Measurements from ENCODE around the gene RAET1E.
"Not testable (repeated sequence)": the region's sequence is repeated elsewhere in the genome, so short reads cannot be mapped to it uniquely, and the experiment has no call there.

The RAET1E gene

GRCh38 chr6:149899486-149899885 lies 1.6 kb upstream of the RAET1E start:
- no peaks in the 10 kb centered on the region for H3K36me3 ChIP-seq (ENCODE audit: control insufficient read depth in 4 of 4, insufficient read depth in 4 of 4, low read length in 3 of 4)
- H3K4me1 ChIP-seq (ENCODE audit: control extremely low read depth in 1 of 4, control insufficient read depth in 4 of 4, insufficient read depth in 4 of 4, low read length in 3 of 4): peaks cover 0 to 24% (median 20%) of the 10 kb centered on the region in 4 experiments
- H3K27ac ChIP-seq (ENCODE audit: insufficient read depth in 1 of 2, low read depth in 1 of 2, low read length in 2 of 2, poor library complexity in 1 of 2, severe bottlenecking in 2 of 2): no peak overlapping the region
- POLR2A ChIA-PET: no interaction called here
- 100% methylated on average over 5 of the region's 6 CpGs for WGBS (ENCODE audit: insufficient coverage)
- DNase-seq: no peak
- H3K4me3 ChIP-seq (ENCODE audit: control insufficient read depth in 1 of 7, extremely low read depth in 1 of 7, insufficient read depth in 4 of 7, low read depth in 2 of 7, low read length in 6 of 7): no peak overlapping the region
- no peaks in the 10 kb centered on the region for H3K9me3 ChIP-seq (ENCODE audit: control extremely low read depth in 1 of 5, control insufficient read depth in 4 of 5, insufficient read depth in 2 of 5, low read depth in 1 of 5, low read length in 4 of 5)
- H3K27me3 ChIP-seq (replicated peaks in 2 of 5; ENCODE audit: control insufficient read depth in 4 of 5, insufficient read depth in 5 of 5, low read length in 4 of 5): peaks cover 0 to 3% (median 0%) of the 10 kb centered on the region in 5 experiments
- CTCF ChIA-PET: no interaction called here

GRCh38 chr6:149898966-149899365 lies 1.1 kb upstream of the RAET1E start:
- H3K9me3 ChIP-seq (ENCODE audit: control extremely low read depth in 1 of 5, control insufficient read depth in 4 of 5, insufficient read depth in 2 of 5, low read depth in 1 of 5, low read length in 4 of 5): no peaks in the 10 kb centered on the region
- no peak overlapping the region for H3K27ac ChIP-seq (ENCODE audit: insufficient read depth in 1 of 2, low read depth in 1 of 2, low read length in 2 of 2, poor library complexity in 1 of 2, severe bottlenecking in 2 of 2)
- WGBS (ENCODE audit: insufficient coverage): 96% methylated on average over 6 of the region's 9 CpGs
- H3K4me3 ChIP-seq (ENCODE audit: control insufficient read depth in 1 of 7, extremely low read depth in 1 of 7, insufficient read depth in 4 of 7, low read depth in 2 of 7, low read length in 6 of 7): no peak overlapping the region
- ChIA-PET CTCF (interaction anchor here (2.3 kb wide), 1 partner anchor 59 kb away, joined by 8 read pairs; no protein-coding TSS in a partner anchor), POLR2A (no interaction called here)
- DNase-seq: no peak
- H3K4me1 ChIP-seq (ENCODE audit: control extremely low read depth in 1 of 4, control insufficient read depth in 4 of 4, insufficient read depth in 4 of 4, low read length in 3 of 4): peaks cover 0 to 24% (median 20%) of the 10 kb centered on the region in 4 experiments
- H3K36me3 ChIP-seq (ENCODE audit: control insufficient read depth in 4 of 4, insufficient read depth in 4 of 4, low read length in 3 of 4): no peaks in the 10 kb centered on the region
- peaks cover 0 to 3% (median 0%) of the 10 kb centered on the region in 5 experiments for H3K27me3 ChIP-seq (replicated peaks in 2 of 5; ENCODE audit: control insufficient read depth in 4 of 5, insufficient read depth in 5 of 5, low read length in 4 of 5)

DNA sequence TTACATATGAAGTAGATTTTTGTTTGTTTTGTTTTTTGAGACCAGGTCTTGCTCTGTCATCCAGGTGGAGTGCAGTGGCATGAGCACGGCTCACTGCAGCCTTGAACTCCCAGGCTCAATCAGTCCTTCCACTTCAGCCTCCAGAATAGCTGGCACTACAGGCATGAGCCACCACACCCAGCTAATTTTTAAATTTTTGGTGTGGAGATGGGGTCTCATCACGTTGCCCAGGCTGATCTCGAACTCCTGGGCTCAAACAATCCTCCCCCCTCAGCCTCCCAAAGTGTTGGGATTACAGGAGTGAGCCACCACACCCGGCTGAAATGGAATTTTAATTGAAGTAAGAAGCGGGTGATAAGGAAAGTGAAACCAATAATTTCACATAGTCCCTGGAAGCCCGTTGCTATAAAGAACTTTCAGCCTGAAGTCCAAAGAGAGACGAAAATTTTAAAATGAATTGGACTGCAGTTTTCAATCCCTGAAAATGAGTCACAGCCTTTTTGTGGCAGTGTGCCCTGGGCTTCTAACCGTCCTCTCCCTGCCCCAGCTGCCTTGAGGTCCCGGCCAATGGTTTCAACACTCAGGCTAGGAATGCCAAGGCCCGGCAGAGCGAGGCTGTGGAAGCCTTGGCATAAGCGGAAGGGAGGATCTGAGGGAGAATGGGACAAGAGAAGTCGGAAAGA lies 757 bp downstream of the RAET1E start:
- 96% methylated on average over 9 of the region's 13 CpGs for WGBS (ENCODE audit: insufficient coverage)
- peak in 2 of 3 donors; percentile 6 to 7 for DNase-seq
- CTCF ChIA-PET: interaction anchor here (1.1 to 2.3 kb wide), 3 partner anchors 32 to 63 kb away, joined by 3 to 8 read pairs (median 3); no protein-coding TSS in a partner anchor
- Histone ChIP-seq H3K27ac (ENCODE audit: insufficient read depth in 1 of 2, low read depth in 1 of 2, low read length in 2 of 2, poor library complexity in 1 of 2, severe bottlenecking in 2 of 2) (no peak overlapping the region), H3K9me3 (ENCODE audit: control extremely low read depth in 1 of 5, control insufficient read depth in 4 of 5, insufficient read depth in 2 of 5, low read depth in 1 of 5, low read length in 4 of 5) (no peaks in the 10 kb centered on the region), H3K27me3 (replicated peaks in 2 of 5; ENCODE audit: control insufficient read depth in 4 of 5, insufficient read depth in 5 of 5, low read length in 4 of 5) (peaks cover 0 to 3% (median 0%) of the 10 kb centered on the region in 5 experiments), H3K4me3 (ENCODE audit: control insufficient read depth in 1 of 7, extremely low read depth in 1 of 7, insufficient read depth in 4 of 7, low read depth in 2 of 7, low read length in 6 of 7) (no peak overlapping the region), H3K4me1 (ENCODE audit: control extremely low read depth in 1 of 4, control insufficient read depth in 4 of 4, insufficient read depth in 4 of 4, low read length in 3 of 4) (peaks cover 0 to 24% (median 20%) of the 10 kb centered on the region in 4 experiments), H3K36me3 (ENCODE audit: control insufficient read depth in 4 of 4, insufficient read depth in 4 of 4, low read length in 3 of 4) (no peaks in the 10 kb centered on the region)
- POLR2A ChIA-PET: no interaction called here

- Histone ChIP-seq H3K4me1 (ENCODE audit: control extremely low read depth in 1 of 4, control insufficient read depth in 4 of 4, insufficient read depth in 4 of 4, low read length in 3 of 4) (peaks cover 0 to 24% (median 20%) of the 10 kb centered on the region in 4 experiments), H3K27ac (ENCODE audit: insufficient read depth in 1 of 2, low read depth in 1 of 2, low read length in 2 of 2, poor library complexity in 1 of 2, severe bottlenecking in 2 of 2) (no peak overlapping the region), H3K27me3 (replicated peaks in 2 of 5; ENCODE audit: control insufficient read depth in 4 of 5, insufficient read depth in 5 of 5, low read length in 4 of 5) (peaks cover 0 to 3% (median 0%) of the 10 kb centered on the region in 5 experiments), H3K9me3 (ENCODE audit: control extremely low read depth in 1 of 5, control insufficient read depth in 4 of 5, insufficient read depth in 2 of 5, low read depth in 1 of 5, low read length in 4 of 5) (no peaks in the 10 kb centered on the region), H3K4me3 (ENCODE audit: control insufficient read depth in 1 of 7, extremely low read depth in 1 of 7, insufficient read depth in 4 of 7, low read depth in 2 of 7, low read length in 6 of 7) (no peak overlapping the region), H3K36me3 (ENCODE audit: control insufficient read depth in 4 of 4, insufficient read depth in 4 of 4, low read length in 3 of 4) (no peaks in the 10 kb centered on the region)
- ChIA-PET POLR2A (no interaction called here), CTCF (interaction anchor here (1.1 to 1.2 kb wide), 2 partner anchors 31 to 62 kb away, joined by 3 read pairs; no protein-coding TSS in a partner anchor)
- WGBS (ENCODE audit: insufficient coverage): 83% methylated on average over 1 of the region's 3 CpGs
- DNase-seq: peak; percentile 19 to 77 (median 61)
Measured at GRCh38 chr6:149896491-149896890, 1.4 kb downstream of the RAET1E start.

DNA sequence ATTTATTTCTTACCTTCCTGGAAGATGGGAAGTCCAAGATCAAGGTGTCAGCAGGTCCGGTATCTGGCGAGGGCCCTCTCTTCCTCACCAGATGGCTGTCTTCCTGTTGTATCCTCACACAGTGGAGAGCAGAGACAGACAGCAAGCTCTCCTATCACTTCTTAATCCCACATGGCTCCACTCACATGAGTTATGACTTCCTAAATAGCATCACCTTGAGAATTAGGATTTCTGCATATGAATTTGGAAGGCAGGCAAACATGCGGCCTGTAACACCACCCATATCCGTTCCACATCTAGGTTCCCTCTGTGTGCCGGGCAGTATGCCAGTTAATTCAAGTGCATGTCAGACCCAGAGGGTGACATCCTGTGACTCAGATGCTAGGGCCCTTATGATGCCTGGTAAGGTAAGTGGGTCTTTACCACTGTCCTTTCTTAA lies 2.1 kb downstream of the RAET1E start:
- Histone ChIP-seq H3K27me3 (replicated peaks in 2 of 5; ENCODE audit: control insufficient read depth in 4 of 5, insufficient read depth in 5 of 5, low read length in 4 of 5) (peaks cover 0 to 3% (median 0%) of the 10 kb centered on the region in 5 experiments), H3K9me3 (ENCODE audit: control extremely low read depth in 1 of 5, control insufficient read depth in 4 of 5, insufficient read depth in 2 of 5, low read depth in 1 of 5, low read length in 4 of 5) (no peaks in the 10 kb centered on the region), H3K4me1 (ENCODE audit: control extremely low read depth in 1 of 4, control insufficient read depth in 4 of 4, insufficient read depth in 4 of 4, low read length in 3 of 4) (peaks cover 0 to 24% (median 20%) of the 10 kb centered on the region in 4 experiments), H3K27ac (ENCODE audit: insufficient read depth in 1 of 2, low read depth in 1 of 2, low read length in 2 of 2, poor library complexity in 1 of 2, severe bottlenecking in 2 of 2) (no peak overlapping the region), H3K4me3 (ENCODE audit: control insufficient read depth in 1 of 7, extremely low read depth in 1 of 7, insufficient read depth in 4 of 7, low read depth in 2 of 7, low read length in 6 of 7) (no peak overlapping the region), H3K36me3 (ENCODE audit: control insufficient read depth in 4 of 4, insufficient read depth in 4 of 4, low read length in 3 of 4) (no peaks in the 10 kb centered on the region)
- WGBS (ENCODE audit: insufficient coverage): 17% methylated on average over 5 of the region's 5 CpGs
- ChIA-PET CTCF (interaction anchor here (1.2 kb wide), 1 partner anchor 62 kb away, joined by 3 read pairs; no protein-coding TSS in a partner anchor), POLR2A (no interaction called here)
- DNase-seq: peak; percentile 82 to 97 (median 96)

GRCh38 chr6:149895048-149895590 lies 2.8 kb downstream of the RAET1E start:
- Histone ChIP-seq H3K27me3 (replicated peaks in 2 of 5; ENCODE audit: control insufficient read depth in 4 of 5, insufficient read depth in 5 of 5, low read length in 4 of 5) (peaks cover 0 to 2% (median 0%) of the 10 kb centered on the region in 5 experiments), H3K9me3 (ENCODE audit: control extremely low read depth in 1 of 5, control insufficient read depth in 4 of 5, insufficient read depth in 2 of 5, low read depth in 1 of 5, low read length in 4 of 5) (no peaks in the 10 kb centered on the region), H3K36me3 (ENCODE audit: control insufficient read depth in 4 of 4, insufficient read depth in 4 of 4, low read length in 3 of 4) (no peaks in the 10 kb centered on the region), H3K4me3 (ENCODE audit: control insufficient read depth in 1 of 7, extremely low read depth in 1 of 7, insufficient read depth in 4 of 7, low read depth in 2 of 7, low read length in 6 of 7) (no peak overlapping the region), H3K27ac (ENCODE audit: insufficient read depth in 1 of 2, low read depth in 1 of 2, low read length in 2 of 2, poor library complexity in 1 of 2, severe bottlenecking in 2 of 2) (no peak overlapping the region), H3K4me1 (ENCODE audit: control extremely low read depth in 1 of 4, control insufficient read depth in 4 of 4, insufficient read depth in 4 of 4, low read length in 3 of 4) (peaks cover 0 to 24% (median 20%) of the 10 kb centered on the region in 4 experiments)
- WGBS (ENCODE audit: insufficient coverage): 68% methylated on average over 7 of the region's 7 CpGs
- DNase-seq: peak in 1 of 3 donors; percentile 4
- ChIA-PET POLR2A (no interaction called here), CTCF (interaction anchor here (0.7 to 0.8 kb wide), 2 partner anchors 9 to 12 kb away, joined by 3 read pairs; no protein-coding TSS in a partner anchor)

GRCh38 chr6:149891864-149892263 lies 6.0 kb downstream of the RAET1E start:
- H3K27me3 ChIP-seq (replicated peaks in 2 of 5; ENCODE audit: control insufficient read depth in 4 of 5, insufficient read depth in 5 of 5, low read length in 4 of 5); DNase-seq; H3K27ac ChIP-seq (ENCODE audit: insufficient read depth in 1 of 2, low read depth in 1 of 2, low read length in 2 of 2, poor library complexity in 1 of 2, severe bottlenecking in 2 of 2); POLR2A ChIA-PET; H3K4me3 ChIP-seq (ENCODE audit: control insufficient read depth in 1 of 7, extremely low read depth in 1 of 7, insufficient read depth in 4 of 7, low read depth in 2 of 7, low read length in 6 of 7); H3K9me3 ChIP-seq (ENCODE audit: control extremely low read depth in 1 of 5, control insufficient read depth in 4 of 5, insufficient read depth in 2 of 5, low read depth in 1 of 5, low read length in 4 of 5); H3K36me3 ChIP-seq (ENCODE audit: control insufficient read depth in 4 of 4, insufficient read depth in 4 of 4, low read length in 3 of 4): not testable (repeated sequence)
- peaks cover 0 to 23% (median 20%) of the 10 kb centered on the region in 4 experiments for H3K4me1 ChIP-seq (ENCODE audit: control extremely low read depth in 1 of 4, control insufficient read depth in 4 of 4, insufficient read depth in 4 of 4, low read length in 3 of 4)
- 85% methylated on average over 5 of the region's 6 CpGs for WGBS (ENCODE audit: insufficient coverage)
- CTCF ChIA-PET: interaction anchor here (1.2 kb wide), 1 partner anchor 10 kb away, joined by 4 read pairs; no protein-coding TSS in a partner anchor

All from common myeloid progenitor, CD34-positive (primary cell).